IPS-18c (cell line): ENCODE data around the gene ZNF407.

Experiments
- H3K4me3 ChIP-seq: 2 replicates; pipeline ENCODE4 v1.7.0; 2013; ENCODE audit warnings: low read depth, mild to moderate bottlenecking, low read length, moderate library complexity; ENCODE audit not compliant: insufficient read depth
- H3K9me3 ChIP-seq: one replicate; pipeline ENCODE4 v1.6.1; 2013; ENCODE audit warnings: mild to moderate bottlenecking, low read length, moderate library complexity; ENCODE audit not compliant: control insufficient read depth, insufficient read depth

The ZNF407 gene

GRCh38 chr18:75054046-75054445, 456.4 kb downstream of the ZNF407 start:
- Histone ChIP-seq H3K9me3 (peaks cover 2% of the 10 kb centered on the region), H3K4me3 (no peak overlapping the region)

GRCh38 chr18:75054611-75055010, 456.9 kb downstream of the ZNF407 start:
- Histone ChIP-seq H3K4me3 (no peak overlapping the region), H3K9me3 (peaks cover 2% of the 10 kb centered on the region)

- no peaks in the 10 kb centered on the region for H3K9me3 ChIP-seq
- no peak overlapping the region for H3K4me3 ChIP-seq
Observed at GRCh38 chr18:75057169-75057960, 459.7 kb downstream of the ZNF407 start.

GRCh38 chr18:75060185-75060584, 462.5 kb downstream of the ZNF407 start:
- Histone ChIP-seq H3K9me3 (no peaks in the 10 kb centered on the region), H3K4me3 (no peak overlapping the region)

- no peak overlapping the region for H3K4me3 ChIP-seq
- no peaks in the 10 kb centered on the region for H3K9me3 ChIP-seq
Observed at GRCh38 chr18:75062297-75062886, 464.7 kb downstream of the ZNF407 start.

GRCh38 chr18:75063196-75063595, 465.5 kb downstream of the ZNF407 start:
- Histone ChIP-seq H3K4me3 (no peak overlapping the region), H3K9me3 (no peaks in the 10 kb centered on the region)

- Histone ChIP-seq H3K4me3 (no peak overlapping the region), H3K9me3 (no peaks in the 10 kb centered on the region)
Observed at GRCh38 chr18:75063615-75064512, 466.2 kb downstream of the ZNF407 start.

- H3K4me3 ChIP-seq: no peak overlapping the region
- no peaks in the 10 kb centered on the region for H3K9me3 ChIP-seq
Observed at GRCh38 chr18:75064513-75064905, 466.8 kb downstream of the ZNF407 start.

GRCh38 chr18:75065251-75066000, 467.8 kb downstream of the ZNF407 start:
- no peaks in the 10 kb centered on the region for H3K9me3 ChIP-seq
- H3K4me3 ChIP-seq: no peak overlapping the region

GRCh38 chr18:75066021-75066880, 468.6 kb downstream of the ZNF407 start:
- no peaks in the 10 kb centered on the region for H3K9me3 ChIP-seq
- H3K4me3 ChIP-seq: no peak overlapping the region

GRCh38 chr18:75066936-75067335, 469.3 kb downstream of the ZNF407 start:
- no peaks in the 10 kb centered on the region for H3K9me3 ChIP-seq
- H3K4me3 ChIP-seq: no peak overlapping the region

GRCh38 chr18:75067996-75068645, 470.5 kb downstream of the ZNF407 start:
- H3K4me3 ChIP-seq: no peak overlapping the region
- H3K9me3 ChIP-seq: no peaks in the 10 kb centered on the region

- Histone ChIP-seq H3K4me3 (no peak overlapping the region), H3K9me3 (no peaks in the 10 kb centered on the region)
Observed at GRCh38 chr18:75068682-75069435, 471.2 kb downstream of the ZNF407 start.

GRCh38 chr18:75070235-75070624, 472.6 kb downstream of the ZNF407 start:
- H3K4me3 ChIP-seq: no peak overlapping the region
- no peaks in the 10 kb centered on the region for H3K9me3 ChIP-seq
